NCI-H345 (cell line): ENCODE measurements around the gene VIPAS39.
A peak's percentile ranks its signal among the peaks of the same experiment; 100 is the strongest.

Experiments
- DNase-seq: peaks from one replicate; lab custom pipeline; 2025; lab: John Stamatoyannopoulos, UW

VIPAS39 gene

GRCh38 chr14:77457522-77458248, at the start of gene VIPAS39, which contains the start of gene AHSA1:
VIPAS39 (minus strand) TSS chr14:77457601; CDS start chr14:77454102, 3,499 bp downstream.
AHSA1 (plus strand) TSS chr14:77458093; CDS start chr14:77458190, 97 bp downstream.
- peak; percentile 99 for DNase-seq

- no peak for DNase-seq
Observed at GRCh38 chr14:77505031-77505430, 47.6 kb upstream of the VIPAS39 start.

GRCh38 chr14:77503138-77503537, 45.7 kb upstream of the VIPAS39 start:
- no peak for DNase-seq

GRCh38 chr14:77502109-77502782, 44.8 kb upstream of the VIPAS39 start:
- DNase-seq: no peak

GRCh38 chr14:77498984-77499527, 41.7 kb upstream of the VIPAS39 start:
- DNase-seq: peak; percentile 44

GRCh38 chr14:77498120-77498979, 40.9 kb upstream of the VIPAS39 start, which contains the start of gene ISM2:
ISM2 (minus strand) TSS chr14:77498816; CDS start chr14:77498793, 23 bp downstream.
- DNase-seq: peak; percentile 55

- DNase-seq: no peak
Observed at GRCh38 chr14:77495334-77495733, 37.9 kb upstream of the VIPAS39 start.

- no peak for DNase-seq
Observed at GRCh38 chr14:77491056-77491455, 33.7 kb upstream of the VIPAS39 start.

GRCh38 chr14:77490347-77490986, 33.1 kb upstream of the VIPAS39 start:
- DNase-seq: no peak

GRCh38 chr14:77489041-77489440, 31.6 kb upstream of the VIPAS39 start:
- DNase-seq: no peak

GRCh38 chr14:77488558-77488957, 31.2 kb upstream of the VIPAS39 start:
- no peak for DNase-seq

GRCh38 chr14:77485901-77486678, 28.7 kb upstream of the VIPAS39 start:
- no peak for DNase-seq

GRCh38 chr14:77485256-77485655, 27.9 kb upstream of the VIPAS39 start:
- no peak for DNase-seq

- no peak for DNase-seq
Observed at GRCh38 chr14:77482422-77482821, 25.0 kb upstream of the VIPAS39 start.

GRCh38 chr14:77478796-77479195, 21.4 kb upstream of the VIPAS39 start:
- DNase-seq: no peak

GRCh38 chr14:77478029-77478428, 20.6 kb upstream of the VIPAS39 start:
- no peak for DNase-seq

GRCh38 chr14:77475432-77476115, 18.2 kb upstream of the VIPAS39 start:
- DNase-seq: no peak

- no peak for DNase-seq
Observed at GRCh38 chr14:77474479-77475177, 17.2 kb upstream of the VIPAS39 start.

- no peak for DNase-seq
Observed at GRCh38 chr14:77473921-77474320, 16.5 kb upstream of the VIPAS39 start.
